ENCODE results near the gene WWC1. TPM values are rescaled to one million over a fixed set of nuclear protein-coding genes. Genes with fewer than 3 reads are reported as not detected.
"Not testable (repeated sequence)": the region's sequence is repeated elsewhere in the genome, so short reads cannot be mapped to it uniquely, and the experiment has no call there.

WWC1 gene
- total RNA-seq, 1 donor: 0.10 TPM

DNA sequence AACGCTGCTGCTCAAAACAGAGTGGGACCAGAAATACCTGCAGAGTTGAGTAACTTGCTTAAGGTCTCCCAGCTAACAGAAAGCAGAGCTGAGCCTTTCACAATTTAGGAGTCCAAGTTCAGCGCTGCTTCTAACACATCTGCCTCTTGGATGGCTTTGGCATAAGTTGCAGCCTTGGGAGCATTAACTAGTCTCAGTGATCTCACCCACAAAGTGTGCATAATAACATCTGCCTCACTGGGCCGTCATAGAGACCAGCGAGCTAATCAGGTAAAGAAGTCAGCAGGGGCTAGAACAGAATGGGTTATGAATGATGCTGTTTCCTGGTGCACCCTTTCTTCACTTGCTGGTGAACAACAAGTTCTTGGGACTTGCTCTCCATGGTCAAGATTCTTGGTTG, 36.5 kb downstream of the WWC1 start:
- Histone ChIP-seq H3K9me3 (ENCODE audit: low read depth, low read length) (no peaks in the 10 kb centered on the region), H3K4me3 (ENCODE audit: low read length) (no peak overlapping the region), H3K4me1 (ENCODE audit: insufficient read depth, low read length) (no peaks in the 10 kb centered on the region), H3K27me3 (ENCODE audit: insufficient read depth, low read length) (peaks cover 3% of the 10 kb centered on the region)

DNA sequence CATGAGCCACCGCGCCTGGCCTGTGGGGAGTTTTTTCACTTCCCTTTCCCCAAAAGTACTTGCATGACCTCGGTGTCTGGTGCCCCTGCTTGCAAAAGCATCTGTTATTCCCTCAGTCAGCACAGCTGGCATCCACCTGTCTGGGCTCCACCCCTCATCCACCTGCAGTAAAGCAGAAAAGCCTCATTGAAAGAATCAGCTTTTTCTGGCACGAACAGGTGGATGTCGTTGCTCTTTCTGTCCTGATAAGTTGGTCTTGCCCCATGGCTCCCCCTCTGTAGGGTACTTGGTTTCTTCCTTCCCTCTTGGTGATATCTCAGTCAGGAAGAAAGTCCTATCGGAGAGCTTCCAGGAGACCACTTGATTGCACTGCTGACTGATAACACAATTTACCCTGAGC, 37.4 kb downstream of the WWC1 start:
- Histone ChIP-seq H3K27me3 (ENCODE audit: insufficient read depth, low read length) (peaks cover 3% of the 10 kb centered on the region), H3K4me1 (ENCODE audit: insufficient read depth, low read length) (no peaks in the 10 kb centered on the region)

GRCh38 chr5:168329302-168329701, 37.9 kb downstream of the WWC1 start:
- Histone ChIP-seq H3K27me3 (ENCODE audit: insufficient read depth, low read length) (peaks cover 3% of the 10 kb centered on the region), H3K4me3 (ENCODE audit: low read length) (no peak overlapping the region), H3K4me1 (ENCODE audit: insufficient read depth, low read length) (no peaks in the 10 kb centered on the region), H3K9me3 (ENCODE audit: low read depth, low read length) (no peaks in the 10 kb centered on the region)

More for the DNA sequence above, 37.4 kb downstream of the WWC1 start:
- Histone ChIP-seq H3K4me3 (ENCODE audit: low read length) (no peak overlapping the region), H3K9me3 (ENCODE audit: low read depth, low read length) (no peaks in the 10 kb centered on the region)

DNA sequence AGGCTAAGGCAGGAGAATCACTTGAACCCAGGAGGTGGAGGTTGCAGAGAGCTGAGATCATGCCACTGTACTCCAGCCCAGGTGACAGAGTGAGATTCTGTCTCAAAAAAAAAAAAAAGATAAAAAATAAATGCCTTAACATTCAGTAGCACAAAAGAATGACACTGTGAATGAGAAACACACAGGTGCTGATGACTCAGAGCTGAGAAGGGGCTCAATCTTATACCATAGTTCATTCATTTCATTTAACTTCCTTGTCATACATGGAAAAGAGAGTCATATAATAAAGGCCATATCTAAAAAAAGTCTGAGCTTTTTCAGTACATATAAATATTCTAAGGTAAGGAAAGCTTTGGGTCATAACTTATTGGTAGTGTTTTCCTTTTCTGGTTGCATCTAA, 40.6 kb downstream of the WWC1 start:
- no peaks in the 10 kb centered on the region for H3K4me1 ChIP-seq (ENCODE audit: insufficient read depth, low read length)
- peaks cover 3% of the 10 kb centered on the region for H3K27me3 ChIP-seq (ENCODE audit: insufficient read depth, low read length)
- no peak overlapping the region for H3K4me3 ChIP-seq (ENCODE audit: low read length)
- no peaks in the 10 kb centered on the region for H3K9me3 ChIP-seq (ENCODE audit: low read depth, low read length)

DNA sequence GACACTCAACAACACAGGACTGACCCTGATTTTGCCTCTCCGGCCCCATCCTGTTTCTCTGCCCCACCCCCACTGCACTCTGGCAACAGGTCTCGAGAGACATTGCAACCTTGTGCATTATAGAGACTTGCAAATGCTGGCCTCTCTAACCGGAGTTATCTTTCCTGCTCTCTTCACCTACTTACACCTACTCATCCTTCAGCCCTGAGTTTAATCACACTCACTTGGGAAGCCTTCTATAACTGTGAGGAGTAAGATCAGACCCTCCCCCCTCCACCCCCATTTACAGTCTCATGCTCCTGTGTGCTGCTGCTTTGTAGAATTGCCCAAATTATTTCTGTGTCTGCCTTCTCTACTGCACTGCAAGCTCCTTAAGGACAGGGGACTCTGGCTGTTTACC, 42.8 kb downstream of the WWC1 start:
- no peak overlapping the region for H3K4me3 ChIP-seq (ENCODE audit: low read length)
- H3K27me3 ChIP-seq (ENCODE audit: insufficient read depth, low read length): peaks cover 2% of the 10 kb centered on the region
- no peaks in the 10 kb centered on the region for H3K9me3 ChIP-seq (ENCODE audit: low read depth, low read length)
- no peaks in the 10 kb centered on the region for H3K4me1 ChIP-seq (ENCODE audit: insufficient read depth, low read length)

- H3K4me1 ChIP-seq (ENCODE audit: insufficient read depth, low read length): no peaks in the 10 kb centered on the region
- no peaks in the 10 kb centered on the region for H3K27me3 ChIP-seq (ENCODE audit: insufficient read depth, low read length)
- H3K9me3 ChIP-seq (ENCODE audit: low read depth, low read length): no peaks in the 10 kb centered on the region
- no peak overlapping the region for H3K4me3 ChIP-seq (ENCODE audit: low read length)
Measured at GRCh38 chr5:168334695-168335094, 43.2 kb downstream of the WWC1 start.

DNA sequence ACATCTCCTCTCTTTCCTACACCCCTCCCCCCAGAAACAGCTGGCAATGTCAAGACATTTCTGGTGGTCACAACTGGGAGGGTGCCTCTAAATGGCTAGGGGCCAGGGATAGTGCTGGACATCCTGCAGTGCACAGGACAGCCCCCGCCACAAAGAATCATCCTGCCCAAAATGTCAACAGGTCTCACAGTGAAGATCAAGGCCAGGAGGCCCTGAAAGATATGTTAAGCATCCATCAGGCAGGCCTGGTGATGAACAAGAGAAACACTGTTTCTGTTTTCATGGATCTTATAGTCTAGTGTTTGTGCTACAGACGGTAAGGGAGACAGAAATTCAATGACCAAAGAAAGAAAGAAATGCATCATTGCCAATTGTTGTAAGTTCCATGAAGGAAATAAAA, 45.9 kb downstream of the WWC1 start:
- Histone ChIP-seq H3K27me3 (ENCODE audit: insufficient read depth, low read length) (no peaks in the 10 kb centered on the region), H3K4me3 (ENCODE audit: low read length) (no peak overlapping the region), H3K9me3 (ENCODE audit: low read depth, low read length) (no peaks in the 10 kb centered on the region), H3K4me1 (ENCODE audit: insufficient read depth, low read length) (no peaks in the 10 kb centered on the region)

- Histone ChIP-seq H3K27me3 (ENCODE audit: insufficient read depth, low read length) (no peaks in the 10 kb centered on the region), H3K9me3 (ENCODE audit: low read depth, low read length) (no peaks in the 10 kb centered on the region), H3K4me3 (ENCODE audit: low read length) (no peak overlapping the region), H3K4me1 (ENCODE audit: insufficient read depth, low read length) (no peaks in the 10 kb centered on the region)
Measured at GRCh38 chr5:168339109-168339771, 47.8 kb downstream of the WWC1 start.

DNA sequence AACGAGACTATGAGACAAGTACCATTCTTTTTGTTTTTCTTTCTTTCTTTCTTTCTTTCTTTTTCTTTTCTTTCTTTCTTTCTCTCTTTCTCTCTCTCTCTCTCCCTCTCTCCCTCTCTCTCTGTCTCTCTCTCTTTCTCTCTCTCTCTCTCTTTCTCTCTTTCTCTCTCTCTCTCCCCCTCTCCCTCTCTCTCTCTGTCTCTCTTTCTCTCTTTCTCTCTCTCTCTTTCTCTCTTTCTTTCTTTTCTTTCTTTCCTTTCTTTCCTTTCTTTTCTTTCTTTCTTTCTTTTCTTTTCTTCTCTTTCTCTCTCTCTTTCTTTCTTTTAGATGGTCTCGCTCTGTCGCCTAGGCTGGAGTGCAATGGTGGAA, 48.3 kb downstream of the WWC1 start:
- H3K9me3 ChIP-seq (ENCODE audit: low read depth, low read length); H3K27me3 ChIP-seq (ENCODE audit: insufficient read depth, low read length); H3K4me3 ChIP-seq (ENCODE audit: low read length): not testable (repeated sequence)

GRCh38 chr5:168340487-168340886, 49.0 kb downstream of the WWC1 start:
- H3K27me3 ChIP-seq (ENCODE audit: insufficient read depth, low read length): no peaks in the 10 kb centered on the region

More for the DNA sequence above, 48.3 kb downstream of the WWC1 start:
- H3K4me1 ChIP-seq (ENCODE audit: insufficient read depth, low read length): not testable (repeated sequence)

DNA sequence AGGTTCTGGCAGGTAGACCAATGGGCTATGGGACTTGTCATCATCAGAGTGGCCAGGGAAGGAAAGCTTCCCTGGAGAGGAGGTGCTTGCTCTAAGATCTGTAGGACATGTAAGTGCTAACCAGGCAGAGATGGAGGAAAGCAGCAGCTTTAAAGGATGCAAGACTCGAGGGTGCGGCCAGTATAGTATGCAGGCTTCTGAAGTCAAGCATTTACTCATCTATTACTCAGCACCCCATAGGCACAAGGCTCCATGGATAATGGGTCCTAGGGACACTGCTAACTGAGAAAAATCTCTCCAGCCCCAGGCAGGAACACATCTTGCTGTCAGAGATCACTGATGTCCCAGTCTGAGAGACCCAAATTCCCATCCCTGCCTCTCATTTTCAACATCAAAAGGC, 49.7 kb downstream of the WWC1 start:
- no peaks in the 10 kb centered on the region for H3K4me1 ChIP-seq (ENCODE audit: insufficient read depth, low read length)

More at GRCh38 chr5:168340487-168340886, 49.0 kb downstream of the WWC1 start:
- H3K4me3 ChIP-seq (ENCODE audit: low read length): no peak overlapping the region
- H3K4me1 ChIP-seq (ENCODE audit: insufficient read depth, low read length): no peaks in the 10 kb centered on the region
- no peaks in the 10 kb centered on the region for H3K9me3 ChIP-seq (ENCODE audit: low read depth, low read length)

GRCh38 chr5:168342151-168342825, 50.8 kb downstream of the WWC1 start:
- Histone ChIP-seq H3K9me3 (ENCODE audit: low read depth, low read length) (no peaks in the 10 kb centered on the region), H3K4me1 (ENCODE audit: insufficient read depth, low read length) (no peaks in the 10 kb centered on the region), H3K4me3 (ENCODE audit: low read length) (no peak overlapping the region)

More for the DNA sequence above, 49.7 kb downstream of the WWC1 start:
- Histone ChIP-seq H3K4me3 (ENCODE audit: low read length) (no peak overlapping the region), H3K27me3 (ENCODE audit: insufficient read depth, low read length) (no peaks in the 10 kb centered on the region), H3K9me3 (ENCODE audit: low read depth, low read length) (no peaks in the 10 kb centered on the region)

DNA sequence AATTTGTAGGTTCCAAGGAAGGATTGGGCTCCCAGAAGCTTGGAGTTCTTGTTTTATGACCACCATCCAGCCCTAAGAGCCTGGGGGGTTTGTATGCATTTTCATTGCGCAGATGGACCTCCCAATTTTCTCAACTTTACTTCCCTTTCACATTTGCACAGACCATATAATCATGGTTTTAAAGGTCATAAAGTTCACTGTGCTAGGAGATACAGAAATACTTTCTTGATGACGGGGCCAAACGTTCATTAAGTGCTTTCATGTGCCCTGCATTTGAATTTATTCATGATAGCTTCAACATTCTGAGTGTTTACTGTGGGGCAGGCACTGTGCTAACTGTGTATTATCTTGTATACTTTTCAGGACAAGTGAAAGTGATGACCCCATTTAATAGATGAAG, 51.5 kb downstream of the WWC1 start:
- H3K27me3 ChIP-seq (ENCODE audit: insufficient read depth, low read length): no peaks in the 10 kb centered on the region
- no peaks in the 10 kb centered on the region for H3K9me3 ChIP-seq (ENCODE audit: low read depth, low read length)
- no peaks in the 10 kb centered on the region for H3K4me1 ChIP-seq (ENCODE audit: insufficient read depth, low read length)

More at GRCh38 chr5:168342151-168342825, 50.8 kb downstream of the WWC1 start:
- H3K27me3 ChIP-seq (ENCODE audit: insufficient read depth, low read length): no peaks in the 10 kb centered on the region

GRCh38 chr5:168346417-168346816, 55.0 kb downstream of the WWC1 start:
- no peaks in the 10 kb centered on the region for H3K9me3 ChIP-seq (ENCODE audit: low read depth, low read length)
- H3K4me1 ChIP-seq (ENCODE audit: insufficient read depth, low read length): no peaks in the 10 kb centered on the region
- no peak overlapping the region for H3K4me3 ChIP-seq (ENCODE audit: low read length)
- H3K27me3 ChIP-seq (ENCODE audit: insufficient read depth, low read length): no peaks in the 10 kb centered on the region

More for the DNA sequence above, 51.5 kb downstream of the WWC1 start:
- no peak overlapping the region for H3K4me3 ChIP-seq (ENCODE audit: low read length)

- Histone ChIP-seq H3K27me3 (ENCODE audit: insufficient read depth, low read length) (no peaks in the 10 kb centered on the region), H3K4me1 (ENCODE audit: insufficient read depth, low read length) (no peaks in the 10 kb centered on the region), H3K4me3 (ENCODE audit: low read length) (no peak overlapping the region), H3K9me3 (ENCODE audit: low read depth, low read length) (no peaks in the 10 kb centered on the region)
Measured at GRCh38 chr5:168347368-168348083, 56.1 kb downstream of the WWC1 start.

Data from mononuclear cell (primary cell).